IMR-90 (cell line): ENCODE data around the gene PFKP. TPM values are rescaled to one million over a fixed set of nuclear protein-coding genes. Genes with fewer than 3 reads are reported as not detected.
A peak's percentile ranks its signal among the peaks of the same experiment; 100 is the strongest.

ENCODE experiments used
- ATAC-seq: fragments of 200-7000 bp; cut with Tn5 transposase; 2 replicates; pipeline ENCODE4 v1.9.1; 2020; ENCODE audit warnings: low read depth, mild to moderate bottlenecking, moderate library complexity
- BruUV-seq: library from RNA; stranded (reverse); fragments of 400-500 nt; replicated peaks from 2 replicates; lab custom pipeline; 2021; lab: Mats Ljungman, UMichigan
- CTCF ChIA-PET: fragments of 300-600 bp; formaldehyde crosslinking; extraction: SDS; loops from one replicate; lab custom pipeline; 2021; ENCODE audit warnings: antibody characterized with exemption; lab: Yijun Ruan, JAX
- POLR2A ChIA-PET: fragments of 300-600 bp; sonication (Branson Sonifier 250); formaldehyde crosslinking; loops from one replicate; lab custom pipeline; 2022; ENCODE audit warnings: antibody characterized with exemption; ENCODE audit not compliant: unreplicated experiment; lab: Charles Lee
- DNase-seq: peaks from one replicate; pipeline ENCODE4 v3.0.0; 2013
- H2AFZ ChIP-seq: replicated peaks from 2 replicates; pipeline ENCODE3; 2013; ENCODE audit warnings: low read length, mild to moderate bottlenecking; ENCODE audit not compliant: poor library complexity
- H2AK5ac ChIP-seq: 2 replicates; pipeline ENCODE4 v1.6.1; 2013; ENCODE audit warnings: low read depth, low read length, inconsistent platforms
- H2AK9ac ChIP-seq: replicated peaks from 2 replicates; pipeline ENCODE3; 2013; ENCODE audit warnings: mild to moderate bottlenecking, low read depth, low read length, moderate library complexity; ENCODE audit not compliant: poor library complexity
- H2BK120ac ChIP-seq: 2 replicates; pipeline ENCODE4 v1.6.1; 2013; ENCODE audit warnings: low read depth, low read length, inconsistent platforms
- H2BK15ac ChIP-seq: 3 replicates; pipeline ENCODE4 v1.6.1; 2013; ENCODE audit warnings: low read depth, low read length, inconsistent platforms
- H2BK20ac ChIP-seq: 2 replicates; pipeline ENCODE4 v1.6.1; 2013; ENCODE audit warnings: low read depth, mild to moderate bottlenecking, inconsistent platforms, low read length, moderate library complexity
- H2BK5ac ChIP-seq: 2 replicates; pipeline ENCODE4 v1.6.1; 2013; ENCODE audit warnings: mild to moderate bottlenecking, low read depth, low read length, inconsistent platforms; ENCODE audit not compliant: poor library complexity, severe bottlenecking
- H3K14ac ChIP-seq: replicated peaks from 2 replicates; pipeline ENCODE4 v1.6.1; 2013; ENCODE audit warnings: low read depth, low read length, inconsistent platforms
- H3K18ac ChIP-seq: 2 replicates; pipeline ENCODE4 v1.6.1; 2013; ENCODE audit warnings: low read depth, low read length, control low read depth
- H3K23ac ChIP-seq: 2 replicates; pipeline ENCODE4 v1.6.1; 2013; ENCODE audit warnings: low read depth, low read length, inconsistent platforms
- H3K27ac ChIP-seq: 2 replicates; pipeline ENCODE4 v1.5.1; 2013; ENCODE audit warnings: mild to moderate bottlenecking, control low read depth, low read length; ENCODE audit not compliant: insufficient read depth
- H3K27me3 ChIP-seq: 2 replicates; pipeline ENCODE4 v1.6.1; 2013; ENCODE audit warnings: low read length; ENCODE audit not compliant: control insufficient read depth, insufficient read depth
- H3K36me3 ChIP-seq: 2 replicates; pipeline ENCODE4 v1.6.1; 2013; ENCODE audit warnings: low read length, mixed read lengths; ENCODE audit not compliant: control insufficient read depth, insufficient read depth
- H3K4ac ChIP-seq: 2 replicates; pipeline ENCODE4 v1.6.1; 2013; ENCODE audit warnings: low read depth, low read length, inconsistent platforms
- H3K4me1 ChIP-seq: 2 replicates; pipeline ENCODE4 v1.6.1; 2013; ENCODE audit warnings: low read length, mixed read lengths; ENCODE audit not compliant: control insufficient read depth, insufficient read depth
- H3K4me2 ChIP-seq: 2 replicates; pipeline ENCODE4 v1.6.1; 2013; ENCODE audit warnings: low read depth, mild to moderate bottlenecking, control low read depth, low read length, moderate library complexity
- H3K4me3 ChIP-seq: 2 replicates; pipeline ENCODE4 v1.5.1; 2013; ENCODE audit warnings: low read depth, mild to moderate bottlenecking, control low read depth, low read length, moderate library complexity; ENCODE audit not compliant: insufficient read depth
- H3K56ac ChIP-seq: 2 replicates; pipeline ENCODE4 v1.6.1; 2013; ENCODE audit warnings: low read length, inconsistent platforms; ENCODE audit not compliant: insufficient read depth; ENCODE audit errors: extremely low read depth
- H3K79me1 ChIP-seq, 2 experiments: 2 replicates each; pipeline ENCODE4 v1.6.1; 2013; ENCODE audit warnings: low read length in 2 of 2, inconsistent platforms in 1 of 2, low read depth in 1 of 2
- H3K9ac ChIP-seq: 2 replicates; pipeline ENCODE4 v1.6.1; 2013; ENCODE audit warnings: low read depth, low read length, control low read depth
- H3K9me1 ChIP-seq: 2 replicates; pipeline ENCODE4 v1.6.1; 2013; ENCODE audit warnings: low read length, inconsistent platforms; ENCODE audit not compliant: insufficient read depth
- H3K9me3 ChIP-seq: 2 replicates; pipeline ENCODE4 v1.6.1; 2013; ENCODE audit warnings: low read length; ENCODE audit not compliant: control insufficient read depth, insufficient read depth
- H4K20me1 ChIP-seq: 2 replicates; pipeline ENCODE4 v1.6.1; 2013; ENCODE audit warnings: low read length, inconsistent platforms; ENCODE audit not compliant: insufficient read depth
- H4K5ac ChIP-seq: 2 replicates; pipeline ENCODE4 v1.6.1; 2013; ENCODE audit warnings: mild to moderate bottlenecking, low read depth, low read length, control low read depth
- H4K8ac ChIP-seq, 2 experiments: 2 replicates each; pipeline ENCODE4 v1.6.1; 2013; ENCODE audit warnings: low read depth in 2 of 2, low read length in 2 of 2, control low read depth in 1 of 2, inconsistent platforms in 1 of 2
- H4K91ac ChIP-seq: 2 replicates; pipeline ENCODE4 v1.6.1; 2013; ENCODE audit warnings: low read depth, low read length, inconsistent platforms; ENCODE audit not compliant: insufficient read depth
- CEBPB ChIP-seq: IDR thresholded peaks from 2 replicates; pipeline ENCODE4 v1.6.1; 2012; ENCODE audit warnings: low read depth, low read length, improper control_type of control experiment
- POLR2A ChIP-seq: IDR thresholded peaks from 2 replicates; pipeline ENCODE4 v1.6.1; 2012; ENCODE audit warnings: mild to moderate bottlenecking, low read depth, low read length
- RFX5 ChIP-seq: IDR thresholded peaks from 2 replicates; pipeline ENCODE4 v1.8.0; 2012; ENCODE audit warnings: low read depth, mild to moderate bottlenecking, low read length, moderate library complexity
- WGBS, 2 experiments: methylation state at CpG; one replicate each; pipeline versions ENCODE4 v1.1.5 to v1.1.7; 2013; ENCODE audit warnings: missing lambda C conversion rate in 2 of 2; ENCODE audit not compliant: insufficient read length in 1 of 2; ENCODE audit errors: extremely low coverage in 2 of 2; 5-methylcytosine and 5-hydroxymethylcytosine counted together
- dilution Hi-C: fragments of 300-500 bp; cut with HindIII; formaldehyde crosslinking; loops from one replicate; pipeline ENCODE4 v1.14.3; 2018; ENCODE audit warnings: low sequenced_read_pairs; ENCODE audit not compliant: unreplicated experiment
- in situ Hi-C: fragments of 300-500 bp; cut with MboI; formaldehyde crosslinking; loops from 3 replicates; pipeline ENCODE4 v1.14.3; 2019; ENCODE audit warnings: low sequenced_read_pairs, inconsistent platforms, mixed read lengths
- intact Hi-C: fragments of 100-400 bp; cut with micrococcal nuclease; formaldehyde crosslinking; loops from 2 replicates; pipeline ENCODE4 v1.10.0; 2022
- polyA plus RNA-seq, 3 experiments: library from polyadenylated mRNA; depleted of rRNA; stranded (reverse); fragments of >200 nt; gene quantifications; 2 replicates each; pipeline ENCODE4 v1.2.3, GENCODE V29; 2012; ENCODE audit warnings: low replicate concordance in 1 of 3
- total RNA-seq: library from RNA; depleted of rRNA; stranded (reverse); fragments of >200 nt; gene quantifications from 2 replicates; pipeline ENCODE4 v1.2.3, GENCODE V29; 2012
- TF ChIP-seq, protein P1 (sequence below): conservative IDR thresholded peaks from 2 replicates; pipeline ENCODE4 v1.5.1; 2012; ENCODE audit warnings: mild to moderate bottlenecking, low read depth, low read length, improper control_type of control experiment

PFKP gene
- total and polyA plus RNA-seq, 2 of the 4 experiments (the other 2 are of a cell fraction): 223 to 294 TPM

DNA sequence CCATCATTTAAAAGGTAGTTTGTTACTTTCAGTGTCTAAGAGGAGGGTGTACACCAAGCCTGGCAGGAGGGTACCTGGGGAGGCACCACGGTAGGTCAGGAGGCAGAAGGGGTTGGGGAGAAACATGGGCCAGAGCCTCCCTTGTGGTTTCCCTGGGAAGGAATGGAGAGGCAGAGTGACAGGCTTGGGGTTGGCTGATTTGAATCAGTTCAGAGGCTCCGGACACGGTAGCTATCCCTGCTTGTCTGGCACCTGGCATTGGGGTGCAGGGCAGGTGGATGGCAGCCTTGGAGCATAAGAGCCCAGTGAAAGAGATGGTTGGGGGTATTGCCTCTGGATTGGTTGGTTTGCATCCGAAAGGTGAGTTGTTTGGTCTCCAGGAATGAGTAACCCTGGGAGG lies 30.2 kb upstream of the PFKP start:
- H3K9me1 ChIP-seq: no peaks in the 10 kb centered on the region; the same call in 1 of the 2 replicates
- ATAC-seq (no peak), DNase-seq (no peak)
- intact Hi-C loops: no loop called here
- H3K27me3 ChIP-seq: no peaks in the 10 kb centered on the region
- no peak overlapping the region for H2AK5ac ChIP-seq
- no peak overlapping the region for H2AK9ac ChIP-seq
- H3K4me1 ChIP-seq: peaks cover 1% of the 10 kb centered on the region; the same call in 1 of the 2 replicates
- no peak overlapping the region for H3K4me2 ChIP-seq
- ChIA-PET POLR2A (no interaction called here), CTCF (no interaction called here)
- H4K20me1 ChIP-seq: no peaks in the 10 kb centered on the region
- no TSS peak for BruUV-seq
- no peak overlapping the region for H3K27ac ChIP-seq
- H3K14ac ChIP-seq: no peak overlapping the region
- no peak overlapping the region; the same call in 1 of the 2 replicates for H4K91ac ChIP-seq
- H2BK120ac ChIP-seq: 0 out of 2 replicates have a peak overlapping the region, but pooled peaks have one; percentile 27
- H3K9ac ChIP-seq: no peak overlapping the region
- no peak overlapping the region for H4K5ac ChIP-seq
- H3K56ac ChIP-seq: no peak overlapping the region
- no peak overlapping the region for H2BK20ac ChIP-seq
- H3K9me3 ChIP-seq: no peaks in the 10 kb centered on the region
- H3K36me3 ChIP-seq: no peaks in the 10 kb centered on the region
- H2AFZ ChIP-seq: no peak overlapping the region
- no peak overlapping the region for H3K4me3 ChIP-seq
- no peaks in the 10 kb centered on the region for H3K79me1 ChIP-seq
- TF ChIP-seq, protein P1, sequence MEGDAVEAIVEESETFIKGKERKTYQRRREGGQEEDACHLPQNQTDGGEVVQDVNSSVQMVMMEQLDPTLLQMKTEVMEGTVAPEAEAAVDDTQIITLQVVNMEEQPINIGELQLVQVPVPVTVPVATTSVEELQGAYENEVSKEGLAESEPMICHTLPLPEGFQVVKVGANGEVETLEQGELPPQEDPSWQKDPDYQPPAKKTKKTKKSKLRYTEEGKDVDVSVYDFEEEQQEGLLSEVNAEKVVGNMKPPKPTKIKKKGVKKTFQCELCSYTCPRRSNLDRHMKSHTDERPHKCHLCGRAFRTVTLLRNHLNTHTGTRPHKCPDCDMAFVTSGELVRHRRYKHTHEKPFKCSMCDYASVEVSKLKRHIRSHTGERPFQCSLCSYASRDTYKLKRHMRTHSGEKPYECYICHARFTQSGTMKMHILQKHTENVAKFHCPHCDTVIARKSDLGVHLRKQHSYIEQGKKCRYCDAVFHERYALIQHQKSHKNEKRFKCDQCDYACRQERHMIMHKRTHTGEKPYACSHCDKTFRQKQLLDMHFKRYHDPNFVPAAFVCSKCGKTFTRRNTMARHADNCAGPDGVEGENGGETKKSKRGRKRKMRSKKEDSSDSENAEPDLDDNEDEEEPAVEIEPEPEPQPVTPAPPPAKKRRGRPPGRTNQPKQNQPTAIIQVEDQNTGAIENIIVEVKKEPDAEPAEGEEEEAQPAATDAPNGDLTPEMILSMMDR: no peak
- TF ChIP-seq CEBPB (no peak), POLR2A (no peak), RFX5 (no peak)
- no peak overlapping the region for H3K18ac ChIP-seq
- H4K8ac ChIP-seq: no peak overlapping the region
- no peak overlapping the region for H3K23ac ChIP-seq
- in situ Hi-C loops: no loop called here
- no peak overlapping the region; the same call in 1 of the 2 replicates for H3K4ac ChIP-seq
- no peak overlapping the region for H2BK15ac ChIP-seq
- WGBS, 2 experiments: no CpG with 5 or more reads among the region's 4 CpGs
- dilution Hi-C loops: loop anchor here (25.0 kb wide), 1 partner anchor 100 kb away; no protein-coding TSS in a partner anchor
- H2BK5ac ChIP-seq: no peak overlapping the region
